NCI-H146 treated with DMSO at 0.1 percent for 48 hours (cell line): ENCODE measurements around the gene SLC30A7.

Source experiments
- DNase-seq: peaks from one replicate; lab custom pipeline; 2025; ENCODE audit not compliant: unreplicated experiment; lab: John Stamatoyannopoulos, UW

Gene SLC30A7

DNA sequence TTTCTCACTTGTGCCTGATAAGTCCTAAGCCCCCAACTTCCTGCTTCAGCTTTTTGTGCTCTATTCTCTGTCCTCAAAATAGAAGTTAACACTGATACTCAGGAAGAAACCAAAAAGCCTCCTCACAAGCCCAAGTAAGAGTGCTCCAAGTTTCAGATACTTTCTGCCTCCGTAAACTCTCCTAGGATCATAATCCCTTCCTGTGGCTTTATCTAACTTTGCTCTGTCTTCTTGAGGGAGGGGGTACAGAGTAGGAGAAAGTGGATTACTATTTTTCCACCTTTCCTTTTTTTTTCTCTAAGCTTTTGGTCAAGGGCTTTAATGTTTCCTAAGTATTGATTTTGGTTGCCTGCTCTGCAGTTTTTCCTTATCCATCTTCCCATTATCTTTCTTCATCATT is 75.1 kb downstream of the SLC30A7 start:
- no peak for DNase-seq

DNA sequence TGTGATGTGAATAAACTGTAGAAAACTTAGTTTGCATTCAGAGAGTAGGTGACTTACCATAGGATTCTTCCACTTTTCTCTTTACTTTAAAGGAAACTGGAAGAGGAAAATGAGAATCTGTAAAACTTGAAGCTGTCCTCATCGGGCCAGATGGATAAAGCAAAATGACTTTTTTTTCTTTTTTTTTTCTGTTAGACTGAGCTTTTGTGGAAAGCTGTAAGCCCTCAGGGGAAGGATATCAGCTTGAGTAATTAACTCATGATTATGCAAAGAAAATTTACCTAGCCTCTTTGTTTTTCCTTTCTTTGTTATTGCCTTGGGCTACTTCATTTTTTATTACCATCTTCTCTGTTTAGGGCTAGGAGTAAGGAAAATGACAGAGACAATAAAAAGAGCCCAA is 76.3 kb downstream of the SLC30A7 start:
- DNase-seq = peak; percentile 47

DNA sequence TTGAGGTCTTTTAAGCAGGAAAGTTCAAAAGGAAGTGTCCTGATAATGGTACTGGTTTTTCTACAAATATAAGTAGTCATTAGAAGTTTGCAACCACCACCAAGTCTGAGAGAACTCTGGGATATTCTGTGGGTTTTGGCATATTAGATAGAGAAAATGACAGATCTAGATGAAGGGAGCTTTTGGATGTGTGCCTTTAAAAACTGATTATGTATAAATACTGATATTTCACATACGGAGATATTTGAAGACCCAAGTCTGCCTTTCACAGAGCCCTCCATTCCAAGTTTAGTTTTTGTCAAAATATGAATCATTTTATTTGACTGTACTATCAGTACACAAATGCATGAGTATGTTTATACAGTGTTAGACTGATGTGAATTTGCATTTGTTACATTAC is 81.0 kb downstream of the SLC30A7 start:
- no peak for DNase-seq

DNA sequence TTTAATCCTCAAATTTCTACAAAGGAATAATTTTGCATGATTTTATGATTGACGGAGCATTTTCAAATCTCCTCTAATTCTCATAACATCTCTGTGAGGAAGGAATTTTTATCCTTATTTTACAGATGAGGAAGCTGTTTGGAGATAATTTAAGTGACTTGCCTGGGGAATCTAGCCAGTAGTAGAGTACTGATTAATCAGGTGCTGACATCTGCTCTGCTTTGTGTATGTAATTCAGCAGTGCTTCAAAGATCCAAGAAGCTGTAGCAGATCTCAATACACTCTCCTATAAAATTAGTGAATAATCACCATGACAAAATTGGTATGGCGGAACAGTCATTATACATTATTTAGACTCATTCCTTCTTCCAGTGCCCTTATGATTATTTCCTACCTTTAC is 83.7 kb downstream of the SLC30A7 start:
- no peak for DNase-seq

DNA sequence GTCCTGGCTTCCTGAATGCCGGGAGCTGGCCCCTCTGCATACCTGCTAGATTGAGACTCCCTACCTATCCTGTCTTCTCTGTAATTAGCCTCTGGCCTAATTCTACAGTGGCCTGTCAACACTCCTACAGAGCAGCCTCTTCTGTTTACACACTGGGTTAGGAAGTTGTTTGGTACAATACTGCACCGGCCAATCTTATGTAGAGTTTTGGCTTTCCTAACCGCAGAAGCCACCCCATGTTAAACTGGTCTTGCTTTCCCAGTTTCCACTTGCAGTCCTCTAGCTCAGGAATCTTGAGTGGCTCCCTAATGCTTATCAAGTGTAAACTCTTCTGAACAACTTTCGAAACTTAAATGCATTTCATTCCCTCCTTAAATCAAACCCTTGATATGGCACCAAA is 86.9 kb downstream of the SLC30A7 start:
- DNase-seq = no peak

DNA sequence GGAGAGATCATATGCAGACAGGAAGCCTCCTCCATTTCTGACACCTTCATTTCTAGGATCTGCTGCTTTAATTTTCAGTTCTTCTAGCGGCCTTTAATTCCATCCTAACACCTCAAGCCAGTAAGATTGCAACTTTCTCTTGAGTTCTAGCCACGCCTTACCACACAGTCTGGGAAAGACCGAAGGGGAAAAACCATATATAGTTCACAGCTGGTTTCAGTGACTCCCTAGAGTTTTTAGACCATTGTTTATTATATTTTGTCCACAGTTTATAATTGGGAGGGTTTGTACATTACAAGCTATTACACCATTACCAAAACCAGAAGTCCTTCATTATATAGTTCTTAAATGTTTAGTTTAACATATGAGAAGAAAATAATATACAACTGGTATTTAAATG is 92.2 kb downstream of the SLC30A7 start:
- no peak for DNase-seq

DNA sequence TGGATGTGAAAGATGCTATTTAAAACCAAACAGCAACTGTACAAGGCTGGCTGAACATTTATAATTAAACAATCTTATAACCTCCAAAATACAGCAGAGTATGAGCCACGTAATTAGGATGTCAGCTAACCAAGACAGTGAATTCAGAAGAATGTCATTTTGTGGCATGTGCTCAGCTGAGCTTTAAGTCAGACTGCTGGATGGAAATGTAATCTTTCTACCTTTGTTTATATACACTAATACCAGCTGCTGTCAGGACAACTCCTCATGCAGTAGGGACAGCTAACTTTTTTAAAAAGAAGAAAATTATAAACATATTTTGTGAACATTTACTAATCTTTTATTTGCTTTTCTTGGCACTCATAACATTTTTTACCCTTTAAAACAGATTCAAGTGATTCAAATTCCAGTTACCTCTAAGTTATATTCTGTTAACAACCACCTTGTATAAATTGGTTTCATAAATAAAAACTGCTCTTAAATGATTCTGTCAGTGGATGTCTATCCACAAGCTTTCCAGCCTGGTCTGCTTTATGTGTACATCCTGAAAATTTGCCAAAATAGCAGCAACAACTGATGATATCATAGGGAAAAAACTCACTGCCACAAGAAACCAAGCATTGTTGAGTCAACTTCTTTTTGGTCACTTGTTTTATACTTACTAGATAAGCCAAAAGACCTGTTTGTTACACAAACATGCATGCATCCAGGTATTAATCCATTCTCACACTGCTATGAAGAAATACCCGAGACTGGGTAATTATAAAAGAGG is 93.6 kb downstream of the SLC30A7 start:
- DNase-seq = no peak

GRCh38 chr1:100995198-100995988 is 99.5 kb downstream of the SLC30A7 start:
- DNase-seq = no peak

DNA sequence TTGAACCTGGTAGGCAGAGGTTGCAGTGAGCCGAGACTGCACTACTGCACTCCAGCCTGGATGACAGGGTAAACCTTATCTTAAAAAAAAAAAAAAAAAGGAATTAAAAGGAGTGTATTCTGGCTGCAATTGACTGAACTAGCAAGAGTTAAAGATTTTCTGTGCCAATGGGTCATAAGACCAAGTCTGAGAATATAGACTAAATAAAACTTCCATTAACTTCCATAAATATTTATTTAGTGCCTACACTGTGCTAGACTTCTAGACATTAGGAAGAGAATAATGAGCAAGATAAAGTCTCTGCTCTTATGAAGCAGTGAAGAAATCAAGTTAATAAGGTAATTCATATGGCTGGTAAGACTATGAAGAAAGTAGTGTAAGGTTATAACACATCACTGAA is 102.5 kb downstream of the SLC30A7 start:
- DNase-seq = no peak

GRCh38 chr1:101000131-101000873 is 104.4 kb downstream of the SLC30A7 start:
- DNase-seq = no peak

- DNase-seq = no peak
These were observed 106.7 kb downstream of the SLC30A7 start for GRCh38 chr1:101002551-101002950.

- DNase-seq = no peak
These were observed 107.2 kb downstream of the SLC30A7 start for GRCh38 chr1:101003012-101003650.

DNA sequence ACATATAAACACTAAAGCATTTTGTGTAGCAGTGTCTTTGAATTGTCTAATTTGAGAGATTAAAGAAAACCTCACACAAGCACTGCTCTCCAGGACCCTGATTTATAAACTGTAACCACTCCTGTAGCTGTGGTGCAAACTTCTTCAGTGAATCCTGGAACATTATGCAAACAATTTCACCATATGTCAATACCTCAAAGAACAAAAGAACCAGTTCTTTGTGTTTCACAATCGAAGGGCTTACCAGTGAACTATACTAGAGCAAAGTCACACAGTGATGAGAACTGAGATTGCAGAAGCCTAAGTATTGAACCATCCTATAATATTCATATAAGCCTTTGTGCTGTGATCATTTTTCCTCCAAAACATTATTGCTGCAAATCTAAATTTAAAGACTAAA is 108.2 kb downstream of the SLC30A7 start:
- DNase-seq = no peak

GRCh38 chr1:101004670-101005069 is 108.8 kb downstream of the SLC30A7 start:
- no peak for DNase-seq

- DNase-seq = no peak
These were observed 109.3 kb downstream of the SLC30A7 start for GRCh38 chr1:101005183-101005582.

DNA sequence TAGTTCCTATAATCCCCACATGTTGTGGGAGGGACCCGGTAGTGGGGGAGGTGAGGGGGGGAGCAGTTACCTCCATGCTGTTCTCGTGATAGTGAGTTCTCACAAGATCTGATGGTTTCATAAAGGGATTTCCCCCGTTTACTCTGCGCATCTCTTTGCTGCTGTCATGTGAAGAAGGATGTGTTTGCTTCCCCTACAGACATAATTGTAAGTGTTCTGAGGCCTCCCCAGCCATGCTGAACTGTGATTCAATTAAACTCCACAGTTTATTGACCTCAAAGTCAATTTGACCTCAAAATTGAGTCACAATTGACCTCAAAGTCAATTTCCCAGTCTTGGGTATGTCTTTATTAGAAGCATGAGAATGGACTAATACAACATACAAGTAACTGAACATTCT is 110.0 kb downstream of the SLC30A7 start:
- DNase-seq = no peak

- DNase-seq = no peak
These were observed 110.7 kb downstream of the SLC30A7 start for GRCh38 chr1:101006553-101006952.

DNA sequence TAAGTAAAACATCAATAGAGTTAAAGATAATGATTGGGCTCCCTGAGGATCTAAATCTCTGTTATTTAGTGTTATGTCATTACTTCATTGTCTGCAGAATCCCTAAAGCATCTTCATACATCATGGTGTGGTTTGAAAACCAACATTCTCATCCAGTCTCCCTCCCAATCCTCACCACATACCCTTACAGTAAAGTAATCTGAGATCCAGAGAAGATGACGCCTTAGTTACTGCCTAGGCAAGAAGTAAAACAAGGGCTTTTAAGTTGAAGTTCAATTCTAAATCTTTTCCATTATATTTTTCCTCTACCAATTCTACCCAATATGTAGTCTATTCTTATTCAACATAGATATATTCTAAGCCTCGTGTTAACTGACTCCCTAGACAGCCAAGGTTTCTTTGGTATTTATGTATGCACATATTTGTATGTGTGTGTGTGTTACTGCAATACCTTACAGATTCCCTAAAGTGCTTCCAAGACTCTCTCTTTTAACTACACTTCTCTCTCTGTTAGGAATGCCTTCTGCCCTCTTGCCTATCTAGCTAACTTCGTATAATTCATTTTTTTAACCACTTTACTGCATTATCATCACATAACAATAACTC is 112.4 kb downstream of the SLC30A7 start:
- no peak for DNase-seq

DNA sequence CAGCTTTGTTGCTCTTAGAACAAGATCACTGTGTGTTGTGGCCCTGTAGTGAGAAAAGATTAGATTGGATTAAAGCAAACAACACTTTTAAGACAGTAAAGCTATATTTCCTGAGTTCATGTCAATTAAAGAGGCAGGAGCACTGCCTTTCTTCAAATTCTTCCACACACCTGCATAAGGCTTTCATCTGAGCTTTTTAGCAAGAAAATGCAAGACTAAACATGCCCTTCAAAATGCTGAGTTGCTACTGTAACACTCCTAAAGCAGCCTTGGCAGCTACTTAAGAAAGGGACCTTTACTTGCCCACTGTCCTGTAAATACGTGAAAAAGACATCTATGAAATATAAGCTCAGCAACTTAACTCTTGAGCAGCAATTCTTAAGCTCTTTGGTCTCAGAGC is 117.9 kb downstream of the SLC30A7 start:
- no peak for DNase-seq

GRCh38 chr1:101017448-101017847 is 121.6 kb downstream of the SLC30A7 start:
- no peak for DNase-seq

DNA sequence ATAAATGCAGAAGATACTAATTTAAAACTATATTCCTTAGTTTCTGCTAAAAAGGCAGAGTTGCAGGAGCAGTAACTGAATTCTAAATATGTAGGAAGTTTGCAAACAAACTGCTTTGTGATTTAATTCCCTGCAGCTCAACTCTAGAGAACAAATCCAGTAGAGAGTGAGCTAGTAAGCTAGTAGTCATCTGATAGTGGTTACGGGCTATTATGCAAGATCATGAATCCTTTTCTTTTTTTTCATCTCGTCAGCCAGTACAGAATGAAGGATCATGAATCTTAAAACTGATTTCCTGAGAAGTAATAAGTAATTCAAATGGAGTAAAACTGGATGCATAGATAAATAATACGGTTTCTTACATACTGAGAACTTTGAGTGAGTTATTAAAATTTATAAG is 126.4 kb downstream of the SLC30A7 start:
- no peak for DNase-seq
